Endothelial cell (in vitro differentiated cells): ENCODE measurements around the gene RNF26. TPM values are rescaled to one million over a fixed set of nuclear protein-coding genes. Genes with fewer than 3 reads are reported as not detected.
A peak's percentile ranks its signal among the peaks of the same experiment; 100 is the strongest.

Experiments
- DNase-seq: peaks from one replicate; pipeline ENCODE4 v3.0.0; 2021; ENCODE audit warnings: low spot score
- H3K27ac Mint-ChIP-seq: one replicate; pipeline ENCODE4 v1.8.0; 2021; ENCODE audit warnings: mixed read lengths, inconsistent platforms; ENCODE audit not compliant: unreplicated experiment
- H3K27me3 Mint-ChIP-seq: one replicate; pipeline ENCODE4 v1.8.0; 2021; ENCODE audit warnings: mild to moderate bottlenecking, moderate library complexity, mixed read lengths, inconsistent platforms; ENCODE audit not compliant: unreplicated experiment
- H3K36me3 Mint-ChIP-seq: one replicate; pipeline ENCODE4 v1.8.0; 2021; ENCODE audit warnings: mild to moderate bottlenecking, low read depth, mixed read lengths, inconsistent platforms; ENCODE audit not compliant: unreplicated experiment
- H3K4me1 Mint-ChIP-seq: one replicate; pipeline ENCODE4 v1.8.0; 2021; ENCODE audit warnings: mild to moderate bottlenecking, mixed read lengths, inconsistent platforms; ENCODE audit not compliant: unreplicated experiment
- H3K4me3 Mint-ChIP-seq: one replicate; pipeline ENCODE4 v1.8.0; 2021; ENCODE audit warnings: mild to moderate bottlenecking, mixed read lengths, inconsistent platforms; ENCODE audit not compliant: unreplicated experiment
- H3K9me3 Mint-ChIP-seq: one replicate; pipeline ENCODE4 v1.8.0; 2021; ENCODE audit warnings: mixed read lengths, inconsistent platforms; ENCODE audit not compliant: unreplicated experiment
- total RNA-seq: library from RNA; stranded (reverse); fragmentation: NEBNext Ultra II Directional; extraction: Animal tissue kit (Norgen Biotek cat#: 25700); gene quantifications from one replicate; pipeline ENCODE4 v1.2.1, GENCODE V29; 2021; ENCODE audit not compliant: unreplicated experiment
- TF ChIP-seq, protein P1 (sequence below): fragments of 200-600 bp; sonication (generic); IDR thresholded peaks from one replicate; pipeline ENCODE4 v1.5.0; 2021; ENCODE audit warnings: antibody characterized with exemption; ENCODE audit not compliant: unreplicated experiment

RNF26 gene
- total RNA-seq, 1 donor from 2014 or later = 31.5 TPM

DNA sequence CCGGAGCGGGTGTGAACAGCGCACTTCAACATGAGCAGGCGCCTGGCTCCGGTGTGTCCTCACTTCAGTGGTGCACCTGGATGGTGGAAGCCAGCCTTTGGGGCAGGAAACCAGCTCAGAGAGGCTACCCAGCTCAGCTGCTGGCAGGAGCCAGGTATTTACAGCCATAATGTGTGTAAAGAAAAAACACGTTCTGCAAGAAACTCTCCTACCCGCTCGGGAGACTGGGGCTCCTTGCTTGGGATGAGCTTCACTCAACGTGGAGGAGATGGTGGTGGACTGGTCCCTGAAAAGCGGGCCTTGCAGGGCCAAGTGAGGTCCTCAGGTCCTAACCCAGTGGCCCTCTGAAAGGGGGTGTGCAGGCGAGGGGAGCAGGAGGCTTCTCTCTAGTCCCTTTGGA lies 24.9 kb upstream of the RNF26 start:
- Mint-ChIP-seq H3K27ac (peak overlapping the region; percentile 76), H3K4me3 (no peak overlapping the region), H3K9me3 (no peaks in the 10 kb centered on the region), H3K27me3 (peaks cover 15% of the 10 kb centered on the region), H3K4me1 (peaks cover 16% of the 10 kb centered on the region), H3K36me3 (peaks cover 21% of the 10 kb centered on the region)
- TF ChIP-seq, protein P1, sequence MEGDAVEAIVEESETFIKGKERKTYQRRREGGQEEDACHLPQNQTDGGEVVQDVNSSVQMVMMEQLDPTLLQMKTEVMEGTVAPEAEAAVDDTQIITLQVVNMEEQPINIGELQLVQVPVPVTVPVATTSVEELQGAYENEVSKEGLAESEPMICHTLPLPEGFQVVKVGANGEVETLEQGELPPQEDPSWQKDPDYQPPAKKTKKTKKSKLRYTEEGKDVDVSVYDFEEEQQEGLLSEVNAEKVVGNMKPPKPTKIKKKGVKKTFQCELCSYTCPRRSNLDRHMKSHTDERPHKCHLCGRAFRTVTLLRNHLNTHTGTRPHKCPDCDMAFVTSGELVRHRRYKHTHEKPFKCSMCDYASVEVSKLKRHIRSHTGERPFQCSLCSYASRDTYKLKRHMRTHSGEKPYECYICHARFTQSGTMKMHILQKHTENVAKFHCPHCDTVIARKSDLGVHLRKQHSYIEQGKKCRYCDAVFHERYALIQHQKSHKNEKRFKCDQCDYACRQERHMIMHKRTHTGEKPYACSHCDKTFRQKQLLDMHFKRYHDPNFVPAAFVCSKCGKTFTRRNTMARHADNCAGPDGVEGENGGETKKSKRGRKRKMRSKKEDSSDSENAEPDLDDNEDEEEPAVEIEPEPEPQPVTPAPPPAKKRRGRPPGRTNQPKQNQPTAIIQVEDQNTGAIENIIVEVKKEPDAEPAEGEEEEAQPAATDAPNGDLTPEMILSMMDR = no peak
- no peak for DNase-seq

DNA sequence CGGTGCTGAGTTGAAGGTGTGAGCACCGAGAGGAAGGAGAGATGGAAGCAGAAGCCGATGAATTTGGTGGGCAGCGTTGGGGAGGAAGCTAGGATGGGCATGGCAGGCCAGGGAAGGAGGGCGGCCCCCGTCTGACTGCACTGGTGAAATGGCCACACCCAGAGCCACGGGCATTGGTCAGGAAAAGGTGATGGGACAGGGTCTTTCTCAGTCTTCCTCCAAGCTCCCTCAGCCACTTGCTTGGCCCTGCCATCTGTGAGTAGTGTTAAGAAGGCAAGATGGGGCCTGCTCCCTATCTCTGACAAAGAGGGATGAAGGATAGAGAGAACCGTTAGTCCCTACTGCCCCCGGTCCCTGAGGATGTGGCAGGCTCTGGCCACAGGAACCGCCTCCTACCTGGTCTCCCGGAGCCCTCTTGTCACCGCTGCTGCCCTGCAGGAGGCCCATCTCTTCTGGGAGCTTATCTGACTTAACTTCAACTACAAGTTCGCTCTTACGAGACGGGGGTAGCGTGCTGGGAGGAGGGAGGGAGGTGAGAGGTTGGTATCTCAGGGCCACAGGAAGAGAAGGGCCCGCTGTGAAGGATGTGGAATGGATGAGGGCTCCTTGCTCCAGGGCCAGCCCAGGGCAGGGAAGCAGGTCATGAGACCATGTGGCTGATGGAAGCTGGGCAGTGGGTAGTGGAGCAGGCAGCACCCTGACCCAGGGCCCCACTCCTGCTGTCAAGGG lies 24.2 kb upstream of the RNF26 start:
- no peak overlapping the region for H3K4me3 Mint-ChIP-seq
- peaks cover 13% of the 10 kb centered on the region for H3K27me3 Mint-ChIP-seq
- H3K4me1 Mint-ChIP-seq = peaks cover 10% of the 10 kb centered on the region
- DNase-seq = no peak
- H3K36me3 Mint-ChIP-seq = peaks cover 18% of the 10 kb centered on the region
- peak overlapping the region; percentile 76 for H3K27ac Mint-ChIP-seq
- TF ChIP-seq, protein P1 = no peak
- no peaks in the 10 kb centered on the region for H3K9me3 Mint-ChIP-seq

DNA sequence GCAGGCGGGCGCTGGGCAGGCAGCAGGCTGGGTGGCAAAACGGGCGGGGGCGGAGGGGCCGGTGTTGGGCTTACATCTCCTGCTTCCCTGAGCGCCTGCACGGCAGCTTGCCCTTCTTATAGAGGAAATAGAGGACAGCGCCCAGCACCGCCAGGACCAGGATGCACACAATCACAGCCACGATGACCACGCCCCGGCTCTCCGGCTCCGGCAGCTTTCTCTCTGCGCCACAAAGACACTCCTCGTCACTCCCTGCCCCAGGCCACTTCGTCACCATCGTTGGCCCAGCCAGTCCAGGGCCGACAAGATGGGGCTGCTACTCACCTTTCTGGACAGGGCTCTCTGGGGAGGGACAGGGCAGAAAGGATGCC lies 23.7 kb upstream of the RNF26 start:
- no peak for DNase-seq
- Mint-ChIP-seq H3K27me3 (peaks cover 15% of the 10 kb centered on the region), H3K27ac (no peak overlapping the region), H3K9me3 (no peaks in the 10 kb centered on the region), H3K36me3 (peaks cover 15% of the 10 kb centered on the region), H3K4me1 (peaks cover 6% of the 10 kb centered on the region), H3K4me3 (no peak overlapping the region)
- TF ChIP-seq, protein P1 = no peak

DNA sequence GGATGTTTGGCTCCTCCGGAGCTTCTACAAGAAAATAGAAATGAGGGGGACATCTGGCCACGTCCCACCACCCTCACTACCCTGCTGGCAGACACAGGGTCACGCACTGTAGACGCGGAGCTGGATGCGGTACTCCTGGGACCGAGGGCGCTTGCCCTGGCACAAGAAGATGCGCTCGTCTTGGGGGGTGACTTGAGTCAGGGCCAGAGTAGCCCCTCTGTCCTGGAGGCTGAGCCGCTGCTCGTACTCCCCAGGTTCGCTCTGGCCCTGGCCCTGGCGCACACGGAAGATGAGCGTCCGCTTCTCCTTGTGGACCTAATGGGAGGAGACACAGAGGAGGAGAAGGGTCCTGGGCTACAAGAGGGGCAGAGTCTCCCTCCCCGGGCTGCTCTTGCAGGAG lies 19.6 kb upstream of the RNF26 start:
- H3K4me3 Mint-ChIP-seq = no peak overlapping the region
- H3K27me3 Mint-ChIP-seq = peaks cover 10% of the 10 kb centered on the region
- peaks cover 9% of the 10 kb centered on the region for H3K36me3 Mint-ChIP-seq
- no peak overlapping the region for H3K27ac Mint-ChIP-seq
- TF ChIP-seq, protein P1 = no peak
- H3K9me3 Mint-ChIP-seq = no peaks in the 10 kb centered on the region
- no peak for DNase-seq
- peaks cover 17% of the 10 kb centered on the region for H3K4me1 Mint-ChIP-seq

DNA sequence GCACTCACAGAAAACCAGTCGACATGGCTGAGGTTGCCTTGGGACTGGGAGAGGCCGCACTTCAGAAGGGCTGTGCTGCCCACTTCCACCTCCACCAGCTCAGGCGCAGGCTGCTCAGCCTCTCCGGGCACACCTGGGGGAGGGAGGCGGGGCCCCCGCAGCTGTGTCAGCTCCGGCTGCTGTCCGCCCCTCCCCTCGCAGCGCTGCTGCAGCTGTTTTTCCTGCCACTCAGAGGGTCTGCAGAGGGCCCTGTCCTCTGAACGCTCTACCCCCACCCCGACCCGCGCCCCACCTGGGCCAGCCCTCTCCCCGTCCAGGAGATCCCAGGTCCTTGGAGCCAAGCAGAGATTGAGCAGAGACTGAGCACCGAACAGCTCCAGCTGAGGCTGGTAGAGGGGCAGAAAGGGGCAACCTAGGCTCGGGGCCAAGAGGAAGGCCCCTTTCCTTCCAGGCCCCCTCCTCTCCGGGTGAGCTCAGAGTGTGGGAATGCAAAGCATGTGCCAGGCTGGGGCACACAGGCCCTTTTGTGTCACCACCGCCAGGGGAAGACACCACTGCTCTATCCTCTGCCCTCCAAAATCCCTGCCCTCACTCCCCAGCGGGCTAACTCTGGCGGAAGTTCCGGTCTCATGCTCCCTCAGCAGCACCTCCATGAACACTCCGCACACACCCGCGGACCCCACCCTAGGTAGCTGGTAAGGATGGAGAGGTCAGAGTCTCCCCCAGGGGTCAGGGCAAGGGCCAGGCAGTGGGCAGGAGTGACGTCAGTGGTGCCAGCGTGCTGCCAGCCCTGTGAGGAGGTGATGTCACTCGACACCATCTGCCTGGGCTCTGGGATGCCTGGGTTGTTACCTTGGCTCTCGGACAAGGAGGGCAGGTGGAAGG lies 19.0 kb upstream of the RNF26 start:
- DNase-seq = no peak
- H3K4me3 Mint-ChIP-seq = peak overlapping the region; percentile 51
- H3K36me3 Mint-ChIP-seq = peaks cover 7% of the 10 kb centered on the region
- peaks cover 11% of the 10 kb centered on the region for H3K27me3 Mint-ChIP-seq
- H3K27ac Mint-ChIP-seq = no peak overlapping the region
- H3K9me3 Mint-ChIP-seq = no peaks in the 10 kb centered on the region
- TF ChIP-seq, protein P1 = peak; percentile 41
- peaks cover 21% of the 10 kb centered on the region for H3K4me1 Mint-ChIP-seq
